ENCODE measurements around the gene CPE.

DNA sequence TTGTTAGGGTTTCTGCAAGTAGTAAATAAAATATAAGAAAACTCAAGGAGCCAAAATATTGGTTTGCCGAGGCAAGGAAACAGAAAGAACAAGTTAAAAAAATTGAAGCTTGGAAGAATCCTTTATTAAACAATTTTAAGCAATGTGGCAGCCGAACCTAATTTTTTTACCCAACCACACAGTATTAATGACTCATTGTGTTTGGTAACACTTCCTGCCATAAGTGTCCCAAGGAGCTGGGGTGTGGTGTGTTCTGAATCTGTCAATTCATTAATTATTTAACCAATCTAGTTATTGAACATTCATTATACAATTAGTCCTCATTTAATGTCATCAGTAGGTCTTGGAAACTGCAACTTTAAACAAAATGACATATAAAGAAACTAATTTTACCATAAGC lies 19.3 kb upstream of the CPE start:
- no peak for TF ChIP-seq POLR2A (IDR thresholded peaks at IDR 0.05; ENCODE audit: borderline replicate concordance, extremely low read depth, insufficient read depth, insufficient read length)
- TF ChIP-seq EZH2 (IDR thresholded peaks at IDR 0.05): no peak
- TF ChIP-seq, protein P1, sequence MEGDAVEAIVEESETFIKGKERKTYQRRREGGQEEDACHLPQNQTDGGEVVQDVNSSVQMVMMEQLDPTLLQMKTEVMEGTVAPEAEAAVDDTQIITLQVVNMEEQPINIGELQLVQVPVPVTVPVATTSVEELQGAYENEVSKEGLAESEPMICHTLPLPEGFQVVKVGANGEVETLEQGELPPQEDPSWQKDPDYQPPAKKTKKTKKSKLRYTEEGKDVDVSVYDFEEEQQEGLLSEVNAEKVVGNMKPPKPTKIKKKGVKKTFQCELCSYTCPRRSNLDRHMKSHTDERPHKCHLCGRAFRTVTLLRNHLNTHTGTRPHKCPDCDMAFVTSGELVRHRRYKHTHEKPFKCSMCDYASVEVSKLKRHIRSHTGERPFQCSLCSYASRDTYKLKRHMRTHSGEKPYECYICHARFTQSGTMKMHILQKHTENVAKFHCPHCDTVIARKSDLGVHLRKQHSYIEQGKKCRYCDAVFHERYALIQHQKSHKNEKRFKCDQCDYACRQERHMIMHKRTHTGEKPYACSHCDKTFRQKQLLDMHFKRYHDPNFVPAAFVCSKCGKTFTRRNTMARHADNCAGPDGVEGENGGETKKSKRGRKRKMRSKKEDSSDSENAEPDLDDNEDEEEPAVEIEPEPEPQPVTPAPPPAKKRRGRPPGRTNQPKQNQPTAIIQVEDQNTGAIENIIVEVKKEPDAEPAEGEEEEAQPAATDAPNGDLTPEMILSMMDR (IDR thresholded peaks at IDR 0.05 in 2 of 3, conservative IDR thresholded peaks at IDR 0.05 in 1 of 3; ENCODE audit: borderline replicate concordance in 1 of 3, insufficient read depth in 1 of 3, low read depth in 2 of 3, low read length in 2 of 3): no peak

Measured in HCT116 (cell line).